ENCODE results near the gene MACROD2.
A peak's percentile ranks its signal among the peaks of the same experiment; 100 is the strongest.

The MACROD2 gene

GRCh38 chr20:14337400-14338171, 342.3 kb downstream of the MACROD2 start, which contains the start of gene FLRT3:
Gene FLRT3, minus strand, starts transcription at chr20:14337612. Its CDS starts 10,106 bp downstream, at chr20:14327506.
- DNase-seq: peak; percentile 88
- Histone ChIP-seq H3K4me1 (peaks cover 4% of the 10 kb centered on the region), H3K9me3 (no peaks in the 10 kb centered on the region), H3K36me3 (no peaks in the 10 kb centered on the region), H3K4me3 (ENCODE audit: low read depth, low read length) (peak within 1 kb of the TSS; percentile 70), H3K27me3 (no peaks in the 10 kb centered on the region)
- TF ChIP-seq CTCF (IDR thresholded peaks at IDR 0.05; ENCODE audit: low read depth, low read length): peak; percentile 91

GRCh38 chr20:14341801-14342200, 346.5 kb downstream of the MACROD2 start:
- Histone ChIP-seq H3K4me1 (no peaks in the 10 kb centered on the region; the same call in 1 of the 2 replicates), H3K36me3 (no peaks in the 10 kb centered on the region), H3K27me3 (no peaks in the 10 kb centered on the region), H3K9me3 (no peaks in the 10 kb centered on the region), H3K4me3 (ENCODE audit: low read depth, low read length) (no peak overlapping the region)
- no peak for DNase-seq
- no peak for TF ChIP-seq CTCF (IDR thresholded peaks at IDR 0.05; ENCODE audit: low read depth, low read length)

- Histone ChIP-seq H3K27me3 (no peaks in the 10 kb centered on the region), H3K4me3 (ENCODE audit: low read depth, low read length) (no peak overlapping the region), H3K9me3 (no peaks in the 10 kb centered on the region), H3K36me3 (no peaks in the 10 kb centered on the region), H3K4me1 (no peaks in the 10 kb centered on the region; the same call in 1 of the 2 replicates)
- no peak for DNase-seq
- no peak for TF ChIP-seq CTCF (IDR thresholded peaks at IDR 0.05; ENCODE audit: low read depth, low read length)
These were observed 347.6 kb downstream of the MACROD2 start for GRCh38 chr20:14342918-14343317.

GRCh38 chr20:14343491-14344065, 348.3 kb downstream of the MACROD2 start:
- Histone ChIP-seq H3K4me1 (no peaks in the 10 kb centered on the region; the same call in 1 of the 2 replicates), H3K36me3 (no peaks in the 10 kb centered on the region), H3K9me3 (no peaks in the 10 kb centered on the region), H3K4me3 (ENCODE audit: low read depth, low read length) (no peak overlapping the region), H3K27me3 (no peaks in the 10 kb centered on the region)
- TF ChIP-seq CTCF (IDR thresholded peaks at IDR 0.05; ENCODE audit: low read depth, low read length): no peak
- DNase-seq: no peak

GRCh38 chr20:14344746-14345145, 349.4 kb downstream of the MACROD2 start:
- no peaks in the 10 kb centered on the region; the same call in 1 of the 2 replicates for H3K4me1 ChIP-seq
- no peak for TF ChIP-seq CTCF (IDR thresholded peaks at IDR 0.05; ENCODE audit: low read depth, low read length)
- H3K4me3 ChIP-seq (ENCODE audit: low read depth, low read length): no peak overlapping the region
- H3K36me3 ChIP-seq: no peaks in the 10 kb centered on the region
- no peaks in the 10 kb centered on the region for H3K9me3 ChIP-seq
- no peak for DNase-seq
- H3K27me3 ChIP-seq: no peaks in the 10 kb centered on the region

- TF ChIP-seq CTCF (IDR thresholded peaks at IDR 0.05; ENCODE audit: low read depth, low read length): no peak
- H3K4me1 ChIP-seq: no peaks in the 10 kb centered on the region
- no peaks in the 10 kb centered on the region for H3K9me3 ChIP-seq
- no peak for DNase-seq
- H3K4me3 ChIP-seq (ENCODE audit: low read depth, low read length): no peak overlapping the region
- H3K27me3 ChIP-seq: no peaks in the 10 kb centered on the region
- H3K36me3 ChIP-seq: no peaks in the 10 kb centered on the region
These were observed 360.5 kb downstream of the MACROD2 start for GRCh38 chr20:14355791-14356190.
